HG02798 (cell line): Measurements from ENCODE around the gene PARP11.
"Not testable (repeated sequence)": the region's sequence is repeated elsewhere in the genome, so short reads cannot be mapped to it uniquely, and the experiment has no call there.

Experiments
- ATAC-seq: cut with Tn5 transposase; IDR thresholded peaks from one replicate; pipeline ENCODE4 v1.9.1; 2021; ENCODE audit warnings: mild to moderate bottlenecking; ENCODE audit not compliant: unreplicated experiment, poor library complexity

The PARP11 gene

DNA sequence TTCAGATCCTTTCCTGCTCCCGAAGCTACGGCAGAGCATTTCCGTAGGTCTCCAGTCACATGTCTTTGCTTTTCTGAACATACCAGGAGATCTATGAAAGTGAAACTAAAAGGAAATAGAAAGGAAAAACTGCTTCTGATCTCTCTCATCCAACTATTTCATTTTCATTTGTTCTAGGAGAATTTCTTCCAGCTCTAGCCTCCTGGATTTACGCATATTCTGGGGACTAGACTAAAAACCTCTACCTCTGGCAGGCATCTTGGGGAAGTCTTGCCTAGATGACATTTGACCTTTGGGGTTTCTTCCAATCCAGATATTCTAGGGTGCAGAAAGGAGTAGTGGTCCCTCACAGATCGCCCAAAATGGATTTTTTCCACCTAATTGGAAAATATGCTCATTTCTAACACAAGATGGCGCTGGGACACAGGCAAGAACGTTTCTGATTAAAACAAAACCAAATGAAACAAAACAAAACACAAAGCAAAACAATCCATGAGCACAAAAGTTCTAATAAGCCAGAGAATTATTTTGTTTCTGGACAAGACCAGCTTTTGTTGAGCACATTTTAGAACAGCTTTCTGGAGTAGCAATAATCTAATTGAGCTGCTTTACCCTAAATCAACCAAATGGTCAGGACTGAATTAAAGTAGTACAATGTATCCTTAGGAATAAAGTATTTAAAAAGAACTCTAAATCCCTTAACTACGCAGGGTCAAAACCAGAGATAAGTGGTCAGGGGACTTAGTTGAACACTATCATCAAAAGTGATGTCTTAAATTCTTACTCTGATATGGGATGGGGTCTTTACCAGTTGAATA is 12.3 kb upstream of the PARP11 start:
- ATAC-seq, result no peak

- no peak for ATAC-seq
Observed at GRCh38 chr12:3884671-3885070, 11.5 kb upstream of the PARP11 start.

- ATAC-seq, result peak; percentile 40
Observed at GRCh38 chr12:3882896-3883564, 9.8 kb upstream of the PARP11 start.

DNA sequence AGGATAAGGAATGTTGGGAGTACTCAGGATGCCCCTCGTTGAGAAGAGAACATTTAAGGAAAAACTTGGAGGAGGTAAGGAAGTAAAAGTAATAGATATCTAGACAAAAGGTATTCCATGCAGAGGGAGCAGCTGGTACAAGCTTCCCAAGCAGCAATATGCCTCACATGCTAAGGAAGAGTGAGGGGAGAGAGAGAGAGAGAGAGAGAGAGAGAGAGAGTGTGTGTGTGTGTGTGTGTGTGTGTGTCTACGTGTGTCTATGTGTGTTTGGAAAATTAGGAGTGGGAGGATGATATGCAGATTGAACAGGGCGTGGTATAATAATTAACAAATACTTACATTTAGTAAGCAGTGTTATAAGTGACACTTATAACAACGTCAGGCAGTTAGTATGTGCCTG is 9.2 kb upstream of the PARP11 start:
- no peak for ATAC-seq

DNA sequence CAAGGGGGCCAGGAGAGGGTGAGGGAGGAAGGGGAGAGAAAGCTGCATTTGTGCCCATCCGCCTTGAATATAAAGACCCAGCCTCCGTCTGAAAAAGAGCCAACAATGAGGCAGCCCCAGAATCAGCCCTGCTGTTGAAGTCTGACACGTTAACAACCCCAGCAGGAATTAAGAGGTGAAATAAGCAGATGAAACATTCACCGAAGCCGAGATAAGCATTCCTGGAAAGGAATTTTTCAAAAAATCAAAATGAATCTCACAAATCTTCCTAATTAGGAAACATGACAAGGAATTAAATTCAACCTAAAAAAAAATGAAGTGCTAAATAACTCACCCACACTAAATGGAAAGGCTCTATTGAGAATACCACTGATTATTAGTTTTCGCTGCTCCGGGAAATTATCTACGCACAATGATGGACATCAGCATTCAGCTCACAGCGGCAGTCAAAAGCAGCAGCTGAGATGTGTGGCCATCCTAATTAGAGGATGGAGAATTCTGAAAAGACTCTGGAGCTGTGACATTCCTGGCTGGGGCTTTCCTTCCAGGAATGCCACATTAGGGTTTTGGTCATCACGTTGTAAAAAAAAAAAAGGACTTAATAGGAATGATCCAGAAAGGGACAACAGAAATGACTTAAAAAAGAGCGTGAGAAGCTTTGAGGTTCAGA is 8.2 kb upstream of the PARP11 start:
- no peak for ATAC-seq

- no peak for ATAC-seq
Observed at GRCh38 chr12:3879846-3880245, 6.6 kb upstream of the PARP11 start.

DNA sequence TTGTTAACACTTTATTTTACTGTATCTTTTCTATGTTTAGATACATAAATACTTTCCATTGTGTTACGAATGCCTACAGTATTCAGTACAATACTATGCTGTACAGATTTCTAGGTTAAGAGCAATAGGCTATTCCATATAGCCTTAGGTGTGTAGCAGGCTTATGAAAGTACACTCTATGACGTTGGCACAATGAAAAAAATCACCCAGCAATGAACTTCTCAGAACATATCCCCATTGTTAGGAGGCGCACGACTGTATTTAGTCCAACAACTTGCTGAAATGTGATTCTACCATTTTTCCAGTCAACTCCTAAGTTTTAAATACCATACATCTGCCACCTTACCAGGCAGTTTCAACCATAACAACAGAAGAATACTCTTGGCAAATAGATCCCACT is 1.8 kb downstream of the PARP11 start:
- ATAC-seq, result no peak

GRCh38 chr12:3869865-3870264 is 3.3 kb downstream of the PARP11 start:
- no peak for ATAC-seq

GRCh38 chr12:3869433-3869832 is 3.8 kb downstream of the PARP11 start:
- ATAC-seq, result no peak

GRCh38 chr12:3863756-3864155 is 9.4 kb downstream of the PARP11 start:
- no peak for ATAC-seq

DNA sequence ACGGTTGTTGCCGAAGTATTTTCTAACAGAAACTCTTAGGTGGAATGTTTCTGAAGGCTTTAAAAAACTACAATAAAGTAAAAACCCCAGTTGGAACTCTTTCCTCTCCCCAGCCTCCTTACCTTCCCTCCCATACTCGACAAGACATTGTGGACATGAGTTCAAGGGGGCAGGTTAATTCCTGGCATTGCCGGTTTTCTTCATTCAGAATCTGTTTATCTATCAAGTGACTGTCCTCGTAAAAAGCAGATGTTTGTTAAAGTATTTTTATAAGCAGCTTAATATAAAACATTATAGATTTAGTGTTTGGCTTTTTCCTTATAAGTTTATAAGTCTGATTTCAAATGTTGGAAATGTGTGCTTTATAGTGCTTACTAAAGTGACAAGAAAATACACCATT is 30.7 kb downstream of the PARP11 start:
- ATAC-seq, result no peak

DNA sequence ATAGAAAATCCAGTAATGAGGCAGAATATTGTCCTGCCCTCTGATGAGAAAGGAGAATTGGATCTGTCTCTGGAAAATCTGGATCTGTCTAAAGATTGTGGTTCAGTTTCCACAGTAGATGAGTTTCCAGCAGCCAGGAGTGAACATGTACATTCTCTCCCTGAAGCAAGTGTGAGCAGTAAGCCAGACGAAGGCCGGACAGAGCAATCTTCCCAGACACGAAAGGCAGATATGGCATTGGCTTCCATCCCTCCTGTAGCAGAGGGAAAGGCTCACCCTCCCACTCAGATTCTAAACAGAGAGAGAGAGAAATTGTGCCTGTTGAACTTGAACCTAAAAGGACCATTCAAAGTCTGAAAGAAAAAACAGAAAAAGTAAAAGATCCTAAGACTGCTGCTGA is 31.4 kb downstream of the PARP11 start:
- ATAC-seq, result no peak

GRCh38 chr12:3840833-3841232 is 32.4 kb downstream of the PARP11 start:
- ATAC-seq, result not testable (repeated sequence)

- not testable (repeated sequence) for ATAC-seq
Observed at GRCh38 chr12:3839745-3840144, 33.5 kb downstream of the PARP11 start.

DNA sequence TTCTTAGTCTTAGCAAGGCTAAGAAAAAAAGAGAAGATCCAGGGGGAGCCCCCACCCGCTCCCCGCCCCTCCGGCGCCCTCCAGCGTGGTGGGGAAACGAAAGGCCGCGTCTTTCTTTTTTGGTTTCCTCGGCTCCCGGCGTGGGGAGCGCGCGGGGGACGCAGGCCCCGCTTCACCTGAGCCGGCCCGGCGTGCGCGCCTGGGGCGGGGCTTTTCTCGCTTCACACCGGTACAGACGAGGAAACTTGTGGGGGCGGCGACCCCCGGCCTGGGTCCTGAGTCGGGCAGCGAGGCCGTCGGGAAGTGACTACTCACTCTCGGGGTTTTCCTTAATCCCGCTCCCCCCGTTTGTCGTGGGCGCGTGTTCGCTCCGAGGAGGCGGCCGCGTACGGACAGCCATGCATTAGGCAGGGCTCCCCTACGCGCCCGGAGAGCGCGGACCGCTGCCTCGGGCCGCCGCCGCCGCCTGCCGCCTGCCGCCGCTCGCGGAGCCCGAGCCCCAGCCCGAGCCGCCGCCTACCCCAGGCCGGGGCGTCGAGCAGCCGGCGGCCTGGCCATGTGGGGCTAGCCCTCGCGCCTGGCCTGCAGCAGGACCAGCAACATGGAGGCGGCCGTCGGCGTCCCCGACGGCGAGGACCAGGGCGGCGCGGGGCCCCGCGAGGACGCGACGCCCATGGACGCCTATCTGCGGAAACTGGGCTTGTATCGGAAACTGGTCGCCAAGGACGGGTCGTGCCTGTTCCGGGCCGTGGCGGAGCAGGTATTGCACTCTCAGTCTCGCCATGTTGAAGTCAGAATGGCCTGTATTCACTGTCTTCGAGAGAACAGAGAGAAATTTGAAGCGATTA is 34.3 kb downstream of the PARP11 start:
- ATAC-seq, result peak; percentile 63

GRCh38 chr12:3838076-3838475 is 35.1 kb downstream of the PARP11 start:
- no peak for ATAC-seq

DNA sequence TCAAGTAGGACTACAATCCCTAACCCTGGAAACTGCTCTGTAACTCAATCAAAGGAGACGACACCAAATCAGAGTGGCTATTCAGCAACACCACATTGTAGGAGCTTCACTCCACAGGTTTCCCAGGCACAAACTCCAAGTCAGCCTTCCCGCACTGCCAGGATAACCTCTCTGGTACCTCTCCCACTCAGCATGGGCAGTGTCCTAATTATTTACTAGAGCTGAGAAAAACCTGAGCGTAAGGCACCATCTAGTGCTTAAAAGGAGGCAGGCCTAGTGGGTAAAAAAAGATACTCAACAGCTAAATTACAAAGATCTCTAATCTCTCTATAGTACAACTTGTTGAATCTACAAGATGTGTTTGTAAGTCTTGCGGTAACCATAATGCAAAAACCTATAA is 36.1 kb downstream of the PARP11 start:
- ATAC-seq, result no peak

- ATAC-seq, result no peak
Observed at GRCh38 chr12:3836641-3837040, 36.6 kb downstream of the PARP11 start.

DNA sequence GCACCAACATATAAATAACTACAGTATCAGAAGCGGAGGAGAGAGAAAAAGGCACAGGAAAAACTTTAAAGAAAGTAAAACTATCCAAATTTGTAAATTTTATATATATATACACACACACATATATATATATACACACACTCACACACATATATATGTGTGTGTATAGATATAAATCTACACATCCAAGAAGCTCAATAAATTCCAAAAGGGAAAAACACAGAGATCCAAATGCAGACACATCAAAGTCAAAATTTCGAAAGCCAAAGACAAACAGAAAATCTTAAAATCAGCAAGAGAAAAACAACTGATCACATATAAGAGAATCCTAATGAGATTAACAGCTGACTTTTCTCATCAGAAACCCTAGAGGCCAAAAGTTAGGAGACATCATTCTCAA is 37.3 kb downstream of the PARP11 start:
- no peak for ATAC-seq

- no peak for ATAC-seq
Observed at GRCh38 chr12:3834774-3835173, 38.4 kb downstream of the PARP11 start.
